HEK293T (cell line): ENCODE data around the gene NDUFC1.

Source experiments
- CTCF ChIA-PET: fragments of 350-600 bp; formaldehyde crosslinking; extraction: SDS; loops from one replicate; lab custom pipeline; 2021; ENCODE audit warnings: antibody characterized with exemption, inconsistent platforms; lab: Yijun Ruan, JAX
- POLR2A ChIA-PET: fragments of 350-600 bp; formaldehyde crosslinking; extraction: SDS; loops from one replicate; lab custom pipeline; 2020; ENCODE audit warnings: antibody characterized with exemption, inconsistent platforms; lab: Yijun Ruan, JAX
- DNase-seq: peaks from one replicate; pipeline ENCODE4 v3.0.0; 2012; ENCODE audit warnings: mixed read lengths; ENCODE audit errors: extremely low spot score
- ARNT ChIP-seq: fragments of 450-650 bp; IDR thresholded peaks from 2 replicates; pipeline ENCODE4 v1.6.1; 2017; ENCODE audit warnings: mild to moderate bottlenecking
- BHLHE40 ChIP-seq: fragments of 450-650 bp; IDR thresholded peaks from 2 replicates; pipeline ENCODE4 v1.6.1; 2016; ENCODE audit warnings: mild to moderate bottlenecking, moderate library complexity, borderline replicate concordance
- CTBP1 ChIP-seq: fragments of 450-650 bp; IDR thresholded peaks from 2 replicates; pipeline ENCODE4 v1.6.1; 2016; ENCODE audit warnings: borderline replicate concordance
- ELF4 ChIP-seq: fragments of 450-650 bp; IDR thresholded peaks from 2 replicates; pipeline ENCODE4 v1.6.1; 2017; ENCODE audit warnings: antibody characterized with exemption
- FOXA1 ChIP-seq: fragments of 450-650 bp; IDR thresholded peaks from 2 replicates; pipeline ENCODE4 v1.6.1; 2016; ENCODE audit warnings: mild to moderate bottlenecking
- FOXK2 ChIP-seq: fragments of 450-650 bp; IDR thresholded peaks from 2 replicates; pipeline ENCODE4 v1.6.1; 2016; ENCODE audit warnings: mild to moderate bottlenecking
- FOXM1 ChIP-seq: fragments of 450-650 bp; IDR thresholded peaks from 2 replicates; pipeline ENCODE4 v1.6.1; 2017; ENCODE audit warnings: mild to moderate bottlenecking, borderline replicate concordance
- HDGF ChIP-seq: fragments of 450-650 bp; IDR thresholded peaks from 2 replicates; pipeline ENCODE4 v1.6.1; 2017; ENCODE audit warnings: antibody characterized with exemption, borderline replicate concordance
- L3MBTL2 ChIP-seq: fragments of 450-650 bp; conservative IDR thresholded peaks from 2 replicates; pipeline ENCODE4 v1.6.1; 2016; ENCODE audit warnings: mild to moderate bottlenecking
- LEF1 ChIP-seq: fragments of 450-650 bp; IDR thresholded peaks from 2 replicates; pipeline ENCODE4 v1.6.1; 2017; ENCODE audit warnings: mild to moderate bottlenecking, borderline replicate concordance
- NFRKB ChIP-seq: fragments of 450-650 bp; IDR thresholded peaks from 2 replicates; pipeline ENCODE4 v1.6.1; 2016; ENCODE audit warnings: mild to moderate bottlenecking, moderate library complexity
- SP1 ChIP-seq: fragments of 450-650 bp; IDR thresholded peaks from 2 replicates; pipeline ENCODE4 v1.6.1; 2017
- SUZ12 ChIP-seq: fragments of 450-650 bp; IDR thresholded peaks from 2 replicates; pipeline ENCODE4 v1.6.1; 2016; ENCODE audit warnings: mild to moderate bottlenecking
- TARDBP ChIP-seq: fragments of 450-650 bp; IDR thresholded peaks from 2 replicates; pipeline ENCODE4 v1.6.1; 2016
- ZNF384 ChIP-seq: fragments of 450-650 bp; IDR thresholded peaks from 2 replicates; pipeline ENCODE4 v1.6.1; 2016
- TF ChIP-seq, protein P1 (sequence below): fragments of 450-650 bp; IDR thresholded peaks from 2 replicates; pipeline ENCODE4 v1.6.1; 2016

Gene NDUFC1

DNA sequence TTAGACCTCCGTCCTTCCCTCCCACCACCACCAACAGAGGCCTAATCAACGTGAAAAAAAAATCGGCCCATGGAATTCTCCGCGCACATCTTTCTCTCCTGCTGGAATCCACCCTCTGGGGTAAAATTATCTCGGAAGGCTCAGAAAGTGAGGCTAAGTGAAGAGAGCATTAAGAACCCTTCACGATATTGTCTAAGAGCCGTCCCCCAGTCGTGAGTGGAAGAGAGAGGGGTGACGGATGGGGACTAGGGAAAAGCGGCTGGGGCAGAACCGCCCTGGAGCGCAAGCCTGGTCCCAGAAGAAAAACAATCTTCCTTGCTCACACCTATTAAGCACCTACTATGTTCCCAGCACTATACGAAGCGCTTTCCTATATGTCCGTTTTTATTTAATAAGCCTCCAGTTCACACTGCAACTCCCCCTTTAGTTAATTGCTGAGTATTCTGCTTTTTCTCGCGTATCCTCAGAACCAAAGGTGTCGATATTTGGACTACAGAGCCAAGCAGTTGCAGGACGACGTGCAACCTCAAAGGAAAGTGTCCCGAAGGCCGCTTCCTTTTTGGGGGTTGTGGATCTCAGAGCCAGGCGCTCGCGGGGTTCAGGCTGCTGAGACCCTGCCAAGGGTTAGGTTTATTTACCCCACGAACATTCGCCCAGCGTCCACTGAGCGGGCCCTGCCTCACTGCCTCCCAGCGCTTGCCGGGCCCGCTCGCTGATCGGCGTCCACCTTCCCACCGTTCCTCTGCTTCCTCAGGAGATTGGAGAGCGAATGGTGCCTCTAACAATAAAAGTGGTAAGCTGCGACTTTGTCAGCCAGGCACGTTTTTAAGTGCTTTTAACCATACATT, 23.1 kb downstream of the NDUFC1 start:
- TF ChIP-seq L3MBTL2 (peak; percentile 37), FOXA1 (no peak), TARDBP (no peak), ZNF384 (peak; percentile 55; the same call in 1 of the 2 replicates), BHLHE40 (no peak), CTBP1 (no peak), NFRKB (no peak), LEF1 (no peak), SP1 (no peak)
- DNase-seq = peak; percentile 34
- CTCF ChIA-PET = interaction anchor here (3.4 kb wide), 1 partner anchor 17 kb away, joined by 20 read pairs; no protein-coding TSS in a partner anchor
- POLR2A ChIA-PET = interaction anchor here (1.1 to 2.6 kb wide), 7 partner anchors 17 to 195 kb away, joined by 3 to 17 read pairs (median 4); partner anchors contain the start of gene NAA15

DNA sequence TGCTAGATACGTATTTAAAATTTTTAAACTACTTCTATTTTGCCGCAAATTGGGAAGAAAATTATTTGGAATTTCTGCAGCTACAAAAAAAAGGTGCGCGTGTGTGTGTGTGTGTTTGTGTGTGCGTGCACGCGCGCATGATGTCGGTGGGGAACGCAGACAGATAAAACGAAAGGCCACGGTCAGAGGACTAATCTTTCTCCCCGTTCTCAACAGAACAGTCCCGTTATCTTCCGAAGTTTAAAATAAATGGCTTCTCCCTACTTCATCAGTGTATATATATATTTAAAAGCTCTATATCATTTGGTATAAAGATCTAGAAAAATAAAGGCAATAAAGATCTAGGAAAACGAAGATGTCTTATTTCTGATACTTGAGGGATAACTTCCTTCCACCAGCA, 23.8 kb downstream of the NDUFC1 start:
- no peak for DNase-seq
- ChIA-PET POLR2A (no interaction called here), CTCF (interaction anchor here (0.8 kb wide), 1 partner anchor 18 kb away, joined by 3 read pairs; no protein-coding TSS in a partner anchor)
- TF ChIP-seq CTBP1 (no peak), ZNF384 (no peak), HDGF (no peak), FOXA1 (no peak), TARDBP (no peak), NFRKB (no peak), SP1 (no peak), L3MBTL2 (no peak; the same call in 1 of the 2 replicates), ARNT (no peak), FOXM1 (no peak), SUZ12 (no peak), BHLHE40 (no peak), ELF4 (no peak), FOXK2 (no peak)
- TF ChIP-seq, protein P1, sequence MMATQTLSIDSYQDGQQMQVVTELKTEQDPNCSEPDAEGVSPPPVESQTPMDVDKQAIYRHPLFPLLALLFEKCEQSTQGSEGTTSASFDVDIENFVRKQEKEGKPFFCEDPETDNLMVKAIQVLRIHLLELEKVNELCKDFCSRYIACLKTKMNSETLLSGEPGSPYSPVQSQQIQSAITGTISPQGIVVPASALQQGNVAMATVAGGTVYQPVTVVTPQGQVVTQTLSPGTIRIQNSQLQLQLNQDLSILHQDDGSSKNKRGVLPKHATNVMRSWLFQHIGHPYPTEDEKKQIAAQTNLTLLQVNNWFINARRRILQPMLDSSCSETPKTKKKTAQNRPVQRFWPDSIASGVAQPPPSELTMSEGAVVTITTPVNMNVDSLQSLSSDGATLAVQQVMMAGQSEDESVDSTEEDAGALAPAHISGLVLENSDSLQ = no peak

DNA sequence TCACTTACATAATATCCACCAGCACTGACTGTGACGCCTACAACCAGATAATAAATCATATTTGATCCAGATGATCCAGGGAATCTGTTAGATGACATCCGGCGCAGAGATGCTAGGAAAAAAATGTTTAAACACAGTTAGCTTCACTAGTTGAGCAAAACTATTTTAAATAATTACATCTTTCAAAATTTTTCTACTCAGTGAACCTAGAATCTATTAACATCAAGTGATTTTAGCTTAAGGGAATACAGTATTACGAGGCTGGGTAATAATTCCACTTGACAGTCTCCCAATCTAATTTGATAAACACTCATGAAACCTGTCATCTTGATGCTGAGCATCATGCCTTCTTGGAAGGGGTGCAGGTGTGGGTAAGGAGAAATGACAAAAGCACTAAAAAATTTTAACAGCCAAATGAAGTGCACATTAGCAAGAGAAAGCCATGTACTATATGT, 27.0 kb downstream of the NDUFC1 start:
- POLR2A ChIA-PET = interaction anchor here (1.2 to 1.3 kb wide), 2 partner anchors 26 to 98 kb away, joined by 4 to 5 read pairs; partner anchors contain the start of genes ELF2 and NAA15
- CTCF ChIA-PET = interaction anchor here (1.6 to 1.9 kb wide), 3 partner anchors 10 to 21 kb away, joined by 4 to 7 read pairs (median 4); no protein-coding TSS in a partner anchor
- TF ChIP-seq TARDBP = no peak
- no peak for TF ChIP-seq ARNT
- no peak for TF ChIP-seq BHLHE40
- no peak for TF ChIP-seq SUZ12
- TF ChIP-seq, protein P1 = 0 out of 2 replicates have a peak, but pooled peaks have one; percentile 26
- TF ChIP-seq ELF4 = no peak
- DNase-seq = no peak

DNA sequence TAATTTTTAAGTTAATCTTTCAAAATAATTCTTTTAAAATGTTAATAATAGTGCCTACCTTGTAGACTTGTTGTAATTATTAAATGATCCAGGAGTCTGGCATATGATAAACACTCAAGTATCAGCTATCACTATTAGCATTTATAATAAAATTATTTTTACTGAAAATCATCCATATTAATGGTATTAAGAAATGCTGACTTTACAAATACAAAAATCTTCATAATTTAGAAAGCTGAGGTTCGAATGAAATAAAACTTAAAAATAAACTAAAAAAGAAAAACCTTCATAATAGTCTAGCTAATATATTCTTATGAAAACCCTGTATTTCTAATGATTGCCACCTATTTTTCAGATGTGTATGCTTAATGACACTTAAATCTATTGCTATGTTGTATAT, 27.5 kb downstream of the NDUFC1 start:
- POLR2A ChIA-PET = interaction anchor here (1.2 to 1.3 kb wide), 2 partner anchors 27 to 98 kb away, joined by 4 to 5 read pairs; partner anchors contain the start of genes ELF2 and NAA15
- no peak for DNase-seq
- TF ChIP-seq, protein P1 = no peak
- TF ChIP-seq CTBP1 (no peak), SP1 (no peak), L3MBTL2 (no peak), NFRKB (no peak), HDGF (no peak), FOXK2 (no peak), TARDBP (no peak), FOXM1 (no peak), BHLHE40 (no peak), ZNF384 (no peak), ELF4 (no peak)
- CTCF ChIA-PET = interaction anchor here (1.7 to 1.9 kb wide), 2 partner anchors 9 to 10 kb away, joined by 4 read pairs; no protein-coding TSS in a partner anchor

DNA sequence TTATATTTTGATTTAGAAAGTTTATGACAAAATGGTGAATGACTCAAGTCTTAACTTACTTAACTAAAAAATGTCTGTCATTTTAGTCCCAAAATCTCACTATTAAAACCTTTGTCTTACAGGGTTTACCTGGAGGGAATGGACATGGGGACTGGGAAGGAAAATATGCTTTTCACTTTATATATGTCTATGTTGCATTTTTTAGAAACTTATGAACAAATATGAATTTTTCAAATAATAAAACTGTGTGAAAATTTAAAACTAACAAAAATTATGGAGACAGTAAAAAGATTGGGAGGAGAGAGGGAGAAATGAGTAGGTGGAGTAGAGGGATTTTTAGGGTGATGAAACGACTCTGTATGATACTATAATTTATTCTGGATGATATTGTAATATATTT, 28.4 kb downstream of the NDUFC1 start:
- CTCF ChIA-PET = no interaction called here
- TF ChIP-seq SUZ12 = no peak
- TF ChIP-seq FOXA1 = no peak
- no peak for TF ChIP-seq TARDBP
- no peak for TF ChIP-seq FOXM1
- no peak for TF ChIP-seq CTBP1
- TF ChIP-seq LEF1 = no peak
- no peak for TF ChIP-seq SP1
- TF ChIP-seq ZNF384 = no peak
- TF ChIP-seq ELF4 = no peak
- TF ChIP-seq, protein P1 = no peak
- TF ChIP-seq ARNT = no peak
- TF ChIP-seq BHLHE40 = no peak
- no peak for TF ChIP-seq HDGF
- TF ChIP-seq NFRKB = no peak
- TF ChIP-seq FOXK2 = no peak
- POLR2A ChIA-PET = no interaction called here
- no peak for DNase-seq
